H1 (cell line): Measurements from ENCODE around the gene TRPC1. TPM values are rescaled to one million over a fixed set of nuclear protein-coding genes. Genes with fewer than 3 reads are reported as not detected.
A peak's percentile ranks its signal among the peaks of the same experiment; 100 is the strongest.

ENCODE experiments used
- ATF2 ChIP-seq: IDR thresholded peaks from 2 replicates; pipeline ENCODE4 v1.6.1; 2012; ENCODE audit warnings: low read length, inconsistent platforms
- CHD1 ChIP-seq: IDR thresholded peaks from 2 replicates; pipeline ENCODE4 v1.6.1; 2012; ENCODE audit warnings: low read depth, low read length, improper control_type of control experiment
- E2F6 ChIP-seq: IDR thresholded peaks from 2 replicates; pipeline ENCODE4 v1.6.1; 2012; ENCODE audit warnings: inconsistent platforms
- HDAC2 ChIP-seq, 2 experiments: fragments of 300-600 bp in 1 of 2; sonication (generic) in 1 of 2; IDR thresholded peaks; 2 replicates each; pipeline ENCODE4 v1.6.1; 2011 to 2012; ENCODE audit warnings: low read depth in 2 of 2, low read length in 2 of 2, mild to moderate bottlenecking in 2 of 2, moderate library complexity in 2 of 2, borderline replicate concordance in 1 of 2, inconsistent platforms in 1 of 2
- POLR2A ChIP-seq, 2 experiments: IDR thresholded peaks; 1 replicate in 1 of 2; 2 replicates in 1 of 2; pipeline ENCODE4 v1.6.1; 2011; ENCODE audit warnings: low read depth in 2 of 2, low read length in 2 of 2, mild to moderate bottlenecking in 2 of 2; ENCODE audit errors: control extremely low read depth in 1 of 2
- RBBP5 ChIP-seq: IDR thresholded peaks from 2 replicates; pipeline ENCODE4 v1.7.1; 2012; ENCODE audit warnings: low read depth, mild to moderate bottlenecking, inconsistent platforms, low read length, moderate library complexity, borderline replicate concordance
- RFX5 ChIP-seq: IDR thresholded peaks from 2 replicates; pipeline ENCODE4 v1.6.1; 2011; ENCODE audit warnings: low read depth, low read length, improper control_type of control experiment, borderline replicate concordance
- SAP30 ChIP-seq: fragments of 300-600 bp; sonication (generic); IDR thresholded peaks from 2 replicates; pipeline ENCODE4 v1.7.1; 2012; ENCODE audit warnings: low read length, moderate library complexity, mild to moderate bottlenecking, inconsistent platforms; ENCODE audit not compliant: insufficient read depth, insufficient replicate concordance
- SIN3A ChIP-seq, 2 experiments: IDR thresholded peaks in 1 of 2; conservative IDR thresholded peaks in 1 of 2; 2 replicates each; pipeline ENCODE4 v1.6.1; 2011 to 2012; ENCODE audit warnings: low read length in 2 of 2, improper control_type of control experiment in 1 of 2, low read depth in 1 of 2, mild to moderate bottlenecking in 1 of 2
- TEAD4 ChIP-seq: IDR thresholded peaks from 2 replicates; pipeline ENCODE4 v1.6.1; 2012; ENCODE audit warnings: low read depth, low read length, inconsistent platforms, mixed read lengths
- polyA plus RNA-seq, 7 experiments: library from polyadenylated mRNA; depleted of rRNA in 3 of 7; stranded (reverse) in 5 of 7; unstranded in 2 of 7; fragments of >200 nt in 5 of 7; fragments of 200-250 nt in 2 of 7; gene quantifications; 1 replicate in 5 of 7; 2 replicates in 1 of 7; 4 replicates in 1 of 7; pipeline versions ENCODE4 v1.2.1 to v1.2.3, GENCODE V29; 2011 to 2013; ENCODE audit warnings: missing spikeins in 2 of 7, mixed read lengths in 2 of 7
- total RNA-seq: library from RNA; stranded (reverse); fragmentation: NEBNext Ultra II Directional; extraction: Animal tissue kit (Norgen Biotek cat#: 25700); gene quantifications from 2 replicates; pipeline ENCODE4 v1.2.1, GENCODE V29; 2021

The TRPC1 gene
- total and polyA plus RNA-seq, 2 of the 8 experiments (the other 6 are each of a cell fraction or from before 2014, with no cell fraction given): 22.6 to 23.1 TPM

- TF ChIP-seq SAP30 (peak; percentile 62), HDAC2 (IDR thresholded peaks at IDR 0.05; ENCODE audit: borderline replicate concordance in 1 of 2, low read depth in 2 of 2, low read length in 2 of 2) (no peak; a peak in 1 of 4 replicates), E2F6 (peak; percentile 50; the same call in 1 of the 2 replicates), ATF2 (0 out of 2 replicates have a peak, but pooled peaks have one; percentile 41), POLR2A (IDR thresholded peaks at IDR 0.05; ENCODE audit: control extremely low read depth in 1 of 2, low read depth in 2 of 2, low read length in 2 of 2) (peak; percentile 37 to 84), CHD1 (no peak), SIN3A (conservative IDR thresholded peaks at IDR 0.05 in 1 of 2, IDR thresholded peaks at IDR 0.05 in 1 of 2; ENCODE audit: low read depth in 1 of 2, low read length in 2 of 2) (0 out of 4 replicates have a peak, but pooled peaks of 1 of the 2 experiments have one; percentile 18), RFX5 (no peak), RBBP5 (peak; percentile 71; the same call in 1 of the 2 replicates), TEAD4 (0 out of 2 replicates have a peak, but pooled peaks have one; percentile 23)
Observed at GRCh38 chr3:142724682-142725356, 985 bp downstream of the TRPC1 start (continued).
